ENCODE measurements around the gene PSMA6. TPM values are rescaled to one million over a fixed set of nuclear protein-coding genes. Genes with fewer than 3 reads are reported as not detected.

The PSMA6 gene
- total and polyA plus RNA-seq, 2 of the 13 experiments (the other 11 are each of a cell fraction or from before 2014, with no cell fraction given), result 525 to 1,109 TPM

GRCh38 chr14:35365130-35366055 lies 73.2 kb downstream of the PSMA6 start (continued):
- peak; percentile 81; the same call in 1 of the 2 replicates for TF ChIP-seq SNAPC5 (CRISPR knock-in tag; IDR thresholded peaks at IDR 0.05; ENCODE audit: borderline replicate concordance)
- peak; percentile 69; the same call in 1 of the 2 replicates for TF ChIP-seq ZNF501 (CRISPR knock-in tag; IDR thresholded peaks at IDR 0.05)
- TF ChIP-seq PATZ1 (CRISPR knock-in tag; IDR thresholded peaks at IDR 0.05), result peak; percentile 94
- TF ChIP-seq FOXM1 (CRISPR knock-in tag; IDR thresholded peaks at IDR 0.05), result no peak
- TF ChIP-seq NFIB (CRISPR knock-in tag; IDR thresholded peaks at IDR 0.05; ENCODE audit: borderline replicate concordance), result no peak
- TF ChIP-seq ZNF282 (IDR thresholded peaks at IDR 0.05; ENCODE audit: partially characterized antibody), result no peak
- TF ChIP-seq HIVEP1 (CRISPR knock-in tag; IDR thresholded peaks at IDR 0.05), result peak; percentile 76
- TF ChIP-seq MEIS2 (CRISPR knock-in tag; IDR thresholded peaks at IDR 0.05), result peak; percentile 97
- TF ChIP-seq GATAD2A (CRISPR knock-in tag; IDR thresholded peaks at IDR 0.05), result peak; percentile 90
- no peak; the same call in 1 of the 2 replicates for TF ChIP-seq PHF21A (CRISPR knock-in tag; IDR thresholded peaks at IDR 0.05)
- peak; percentile 99 for TF ChIP-seq FOSL2 (CRISPR knock-in tag; IDR thresholded peaks at IDR 0.05)
- TF ChIP-seq ZNF441 (CRISPR knock-in tag; IDR thresholded peaks at IDR 0.05; ENCODE audit: borderline replicate concordance), result peak; percentile 93
- TF ChIP-seq GMEB1 (CRISPR knock-in tag; IDR thresholded peaks at IDR 0.05; ENCODE audit: borderline replicate concordance), result peak; percentile 56; the same call in 1 of the 2 replicates
- TF ChIP-seq GTF2F1 (IDR thresholded peaks at IDR 0.05; ENCODE audit: low read length), result peak; percentile 66; the same call in 1 of the 2 replicates
- peak; percentile 84 for TF ChIP-seq TGIF2 (CRISPR knock-in tag; IDR thresholded peaks at IDR 0.05)
- TF ChIP-seq NRL (CRISPR knock-in tag; IDR thresholded peaks at IDR 0.05; ENCODE audit: borderline replicate concordance), result peak; percentile 92
- no peak for TF ChIP-seq ZBTB49 (CRISPR knock-in tag; IDR thresholded peaks at IDR 0.05; ENCODE audit: borderline replicate concordance)
- TF ChIP-seq ZNF691 (CRISPR knock-in tag; IDR thresholded peaks at IDR 0.05; ENCODE audit: borderline replicate concordance, low read depth), result peak; percentile 90
- peak; percentile 90 for TF ChIP-seq ZNF350 (CRISPR knock-in tag; IDR thresholded peaks at IDR 0.05; ENCODE audit: borderline replicate concordance, low read depth)
- peak; percentile 73 to 75; a peak in 3 of 4 replicates for TF ChIP-seq EP300 (IDR thresholded peaks at IDR 0.05; ENCODE audit: low read depth in 2 of 2, low read length in 2 of 2)
- TF ChIP-seq EP300 (CRISPR knock-in tag; IDR thresholded peaks at IDR 0.05; ENCODE audit: borderline replicate concordance), result peak; percentile 45
- TF ChIP-seq SMAD9 (CRISPR knock-in tag; IDR thresholded peaks at IDR 0.05), result 0 out of 2 replicates have a peak, but pooled peaks have one; percentile 42
